ENCODE data around the gene STAM.

The STAM gene

DNA sequence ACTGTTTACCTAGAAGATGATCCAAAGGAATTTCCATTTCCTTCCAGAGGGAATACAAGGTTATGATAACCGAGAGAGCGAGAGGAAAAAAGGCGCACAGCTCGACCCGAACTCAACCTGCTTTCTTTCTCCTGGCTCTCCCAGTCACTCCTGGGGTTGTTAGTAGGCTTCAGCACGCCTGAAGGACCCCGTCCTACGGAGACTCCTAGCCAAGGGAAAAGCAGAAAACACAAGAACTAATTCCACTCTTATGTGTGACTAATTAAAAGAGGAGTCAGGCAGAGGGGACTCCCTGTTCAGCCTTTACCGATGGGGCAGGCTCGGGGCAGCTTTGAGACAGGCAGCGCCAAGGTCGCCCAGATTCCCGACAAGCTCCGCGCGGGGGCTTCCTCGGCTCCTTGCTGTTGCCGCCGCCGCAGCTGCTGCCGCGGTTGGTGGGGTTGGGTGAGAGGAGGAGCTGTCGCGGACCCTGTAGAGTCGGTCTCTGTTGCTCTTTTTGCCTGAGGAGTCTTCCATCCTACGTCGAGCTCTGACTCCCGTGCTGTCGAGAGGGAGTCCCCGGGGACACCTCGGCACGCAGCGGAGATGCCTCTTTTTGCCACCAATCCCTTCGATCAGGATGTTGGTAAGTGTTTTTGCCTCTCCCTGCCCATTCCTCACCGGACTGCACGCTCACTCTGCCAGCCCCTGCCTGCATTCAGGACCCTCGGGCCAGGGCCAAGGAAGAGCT, at the start of gene STAM:
Gene STAM (plus strand): TSS at position 397 of the 730 bp plus-strand sequence. CDS start 189 bp downstream, at position 586.
- in situ Hi-C loops (cut with HindIII; ENCODE audit: low pct_unique_long_range_greater_than_20kb, low sequenced_read_pairs), result no loop called here
- no peak for TF ChIP-seq JUND (IDR thresholded peaks at IDR 0.05; ENCODE audit: low read depth)
- DNase-seq (ENCODE audit: low read depth in 1 of 2, low spot score in 1 of 2), result peak; percentile 86 to 94

DNA sequence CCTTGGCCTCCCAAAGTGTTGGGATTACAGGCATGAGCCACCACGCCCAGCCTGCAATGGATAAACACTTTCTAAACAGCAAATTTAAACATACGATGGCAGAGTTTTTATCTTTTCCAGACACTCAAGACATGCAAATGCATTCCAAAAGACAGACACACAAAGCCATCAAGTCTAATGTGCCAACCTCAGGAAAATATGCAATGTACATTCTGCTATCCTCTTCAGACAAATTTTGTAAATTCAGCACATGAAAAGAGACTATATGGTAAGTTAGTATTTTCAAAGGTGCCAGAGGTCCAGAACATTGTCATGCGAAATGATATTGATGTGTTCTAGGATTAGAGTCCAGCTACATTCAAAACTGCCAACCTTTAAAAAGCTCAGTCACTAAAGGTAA, 46.6 kb upstream of the STAM start:
- no peak for TF ChIP-seq JUND (IDR thresholded peaks at IDR 0.05; ENCODE audit: low read depth)
- in situ Hi-C loops (cut with HindIII; ENCODE audit: low pct_unique_long_range_greater_than_20kb, low sequenced_read_pairs), result no loop called here

DNA sequence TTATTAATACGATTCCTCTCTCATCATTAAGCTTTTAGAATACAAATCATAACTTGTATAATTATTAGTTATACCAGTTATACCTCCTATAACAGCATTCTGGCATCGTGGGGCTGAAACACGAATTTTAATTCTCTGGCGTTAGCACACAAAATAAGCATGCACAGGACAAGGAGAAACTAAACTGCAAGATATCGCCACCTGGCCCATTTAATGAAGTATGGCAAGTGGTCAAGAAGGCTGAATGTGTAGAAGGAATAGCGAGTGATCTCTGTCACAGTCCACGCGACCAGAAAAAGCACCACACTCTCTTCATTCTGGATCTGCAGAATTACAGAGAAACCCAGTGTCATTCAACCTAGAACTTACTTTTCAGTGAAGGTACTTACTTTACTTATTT, 44.9 kb upstream of the STAM start:
- in situ Hi-C loops (cut with HindIII; ENCODE audit: low pct_unique_long_range_greater_than_20kb, low sequenced_read_pairs), result no loop called here
- TF ChIP-seq JUND (IDR thresholded peaks at IDR 0.05; ENCODE audit: low read depth), result no peak
- DNase-seq (ENCODE audit: low read depth in 1 of 2, low spot score in 1 of 2), result peak; percentile 44 to 81

More for the DNA sequence above, 46.6 kb upstream of the STAM start:
- no peak for DNase-seq (ENCODE audit: low read depth in 1 of 2, low spot score in 1 of 2)

DNA sequence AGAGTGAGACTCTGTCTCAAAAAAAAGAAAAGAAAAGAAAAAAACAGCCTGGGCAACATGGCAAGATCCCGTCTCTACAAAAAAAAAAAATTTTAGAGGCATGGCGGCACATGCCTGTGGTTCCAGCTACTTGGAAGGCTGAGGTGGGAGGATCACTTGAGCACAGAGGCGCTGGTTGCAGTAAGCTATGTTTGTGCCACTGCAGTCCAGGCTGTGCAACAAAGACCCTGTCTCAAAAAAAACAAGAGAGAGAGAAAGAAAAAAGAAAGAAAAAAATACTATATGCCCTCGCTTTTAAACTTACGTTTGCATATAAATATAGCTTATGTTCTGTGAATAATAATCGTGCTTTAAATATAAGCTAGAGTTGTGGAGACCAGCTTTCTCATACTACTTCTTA, 38.0 kb upstream of the STAM start:
- in situ Hi-C loops (cut with HindIII; ENCODE audit: low pct_unique_long_range_greater_than_20kb, low sequenced_read_pairs), result no loop called here
- TF ChIP-seq JUND (IDR thresholded peaks at IDR 0.05; ENCODE audit: low read depth), result no peak
- no peak for DNase-seq (ENCODE audit: low read depth in 1 of 2, low spot score in 1 of 2)

DNA sequence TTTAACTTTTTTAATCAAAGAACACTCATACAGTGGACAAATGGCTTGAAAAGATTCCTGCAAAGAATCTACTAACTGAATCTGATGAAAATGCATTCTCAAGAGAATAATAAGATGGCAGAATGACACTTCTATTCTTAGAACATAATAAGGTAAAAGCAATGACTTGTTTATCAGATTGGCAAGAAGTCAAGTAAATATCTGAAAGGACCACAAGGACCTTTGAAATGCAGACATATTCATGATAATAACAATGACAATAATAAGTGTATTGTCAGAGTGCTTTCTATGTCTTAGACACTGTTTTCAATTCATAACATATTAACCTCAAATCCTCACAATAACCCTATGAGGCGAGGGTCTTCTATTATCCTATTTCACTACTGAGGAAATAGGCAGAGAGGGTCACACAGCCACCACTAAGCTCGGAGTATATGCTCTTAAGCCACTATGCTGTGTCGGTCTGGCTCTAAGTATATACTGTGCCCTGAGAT, 37.4 kb upstream of the STAM start:
- in situ Hi-C loops (cut with HindIII; ENCODE audit: low pct_unique_long_range_greater_than_20kb, low sequenced_read_pairs), result no loop called here
- no peak for TF ChIP-seq JUND (IDR thresholded peaks at IDR 0.05; ENCODE audit: low read depth)
- DNase-seq (ENCODE audit: low read depth in 1 of 2, low spot score in 1 of 2), result no peak

DNA sequence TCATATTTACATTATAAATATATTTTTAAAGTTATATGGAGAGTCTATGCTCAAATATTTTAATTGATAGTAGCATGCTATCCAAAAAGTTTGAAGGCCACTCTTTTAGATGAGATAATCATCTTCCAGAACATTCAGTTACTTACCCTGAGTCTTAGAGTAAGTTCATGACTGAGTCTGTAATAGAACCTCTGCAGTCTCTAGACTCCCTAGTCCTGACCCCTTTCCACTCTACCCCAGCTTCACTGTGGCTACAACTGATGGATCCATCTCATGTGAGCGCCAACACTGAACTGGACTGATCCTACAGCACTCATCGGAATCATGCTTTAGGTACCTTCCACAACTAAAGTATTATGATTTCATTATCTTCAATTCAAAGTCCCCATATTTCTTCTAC, 36.9 kb upstream of the STAM start:
- no peak for DNase-seq (ENCODE audit: low read depth in 1 of 2, low spot score in 1 of 2)
- TF ChIP-seq JUND (IDR thresholded peaks at IDR 0.05; ENCODE audit: low read depth), result no peak
- in situ Hi-C loops (cut with HindIII; ENCODE audit: low pct_unique_long_range_greater_than_20kb, low sequenced_read_pairs), result no loop called here

DNA sequence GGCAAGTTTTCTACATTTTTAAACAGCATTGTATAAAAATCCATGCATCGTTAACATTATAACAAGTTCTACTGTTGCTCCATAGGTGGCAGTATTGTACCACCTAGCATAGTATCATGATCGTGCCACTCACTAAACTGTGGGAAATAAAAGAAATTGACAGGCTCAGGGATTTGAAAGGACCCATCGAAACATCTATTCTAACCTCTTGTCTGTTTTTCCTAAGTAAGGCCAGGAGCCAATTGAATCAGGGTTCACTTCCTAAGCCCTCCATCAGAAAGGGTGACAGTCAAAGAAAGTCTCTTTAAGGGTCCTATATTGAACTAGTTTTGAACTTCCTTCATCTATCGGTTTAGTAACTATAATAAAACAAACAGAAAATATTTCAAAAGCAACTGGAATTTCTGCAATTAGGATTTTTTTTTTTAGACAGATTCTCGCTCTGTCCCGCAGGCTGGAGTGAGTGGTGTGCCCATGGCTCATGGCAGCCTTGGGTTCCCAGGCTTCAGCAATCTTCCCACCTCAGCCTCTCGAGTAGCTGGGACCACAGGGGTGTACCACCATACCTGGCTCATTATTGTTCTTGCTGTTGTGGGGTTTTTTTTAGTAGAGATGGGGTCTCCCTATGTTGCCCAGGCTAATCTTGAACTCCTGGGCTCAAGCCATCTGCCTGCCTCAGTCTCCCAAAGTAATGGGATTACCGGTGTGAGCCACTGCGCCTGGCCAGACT, 36.2 kb upstream of the STAM start:
- in situ Hi-C loops (cut with HindIII; ENCODE audit: low pct_unique_long_range_greater_than_20kb, low sequenced_read_pairs), result no loop called here
- TF ChIP-seq JUND (IDR thresholded peaks at IDR 0.05; ENCODE audit: low read depth), result no peak
- peak; percentile 42 to 72 for DNase-seq (ENCODE audit: low read depth in 1 of 2, low spot score in 1 of 2)

DNA sequence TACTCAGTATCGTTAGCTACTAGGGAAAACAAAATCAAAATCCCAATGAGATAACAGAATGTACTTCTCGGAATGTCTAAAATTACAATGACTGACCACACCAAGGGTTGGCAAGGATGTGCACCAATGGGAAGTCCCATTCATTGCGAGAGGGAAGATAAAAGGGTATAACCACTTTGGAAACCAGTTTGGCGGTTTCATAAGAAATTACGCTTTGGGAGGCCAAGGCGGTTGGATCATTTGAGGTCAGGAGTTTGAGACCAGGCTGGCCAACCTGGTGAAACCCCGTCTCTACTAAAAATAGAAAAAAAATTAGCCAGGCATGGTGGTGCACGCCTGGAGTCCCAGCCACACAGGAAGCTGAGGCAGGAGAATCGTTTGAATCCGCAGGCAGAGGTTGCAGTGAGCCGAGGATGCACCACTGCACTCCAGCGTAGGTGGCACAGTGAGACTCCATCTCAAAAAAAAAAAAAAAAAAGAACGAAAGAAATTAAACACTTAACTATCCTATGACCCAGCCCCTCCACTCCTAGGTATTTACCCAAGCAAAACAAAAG, 34.4 kb upstream of the STAM start:
- in situ Hi-C loops (cut with HindIII; ENCODE audit: low pct_unique_long_range_greater_than_20kb, low sequenced_read_pairs), result no loop called here
- DNase-seq (ENCODE audit: low read depth in 1 of 2, low spot score in 1 of 2), result no peak
- no peak for TF ChIP-seq JUND (IDR thresholded peaks at IDR 0.05; ENCODE audit: low read depth)

DNA sequence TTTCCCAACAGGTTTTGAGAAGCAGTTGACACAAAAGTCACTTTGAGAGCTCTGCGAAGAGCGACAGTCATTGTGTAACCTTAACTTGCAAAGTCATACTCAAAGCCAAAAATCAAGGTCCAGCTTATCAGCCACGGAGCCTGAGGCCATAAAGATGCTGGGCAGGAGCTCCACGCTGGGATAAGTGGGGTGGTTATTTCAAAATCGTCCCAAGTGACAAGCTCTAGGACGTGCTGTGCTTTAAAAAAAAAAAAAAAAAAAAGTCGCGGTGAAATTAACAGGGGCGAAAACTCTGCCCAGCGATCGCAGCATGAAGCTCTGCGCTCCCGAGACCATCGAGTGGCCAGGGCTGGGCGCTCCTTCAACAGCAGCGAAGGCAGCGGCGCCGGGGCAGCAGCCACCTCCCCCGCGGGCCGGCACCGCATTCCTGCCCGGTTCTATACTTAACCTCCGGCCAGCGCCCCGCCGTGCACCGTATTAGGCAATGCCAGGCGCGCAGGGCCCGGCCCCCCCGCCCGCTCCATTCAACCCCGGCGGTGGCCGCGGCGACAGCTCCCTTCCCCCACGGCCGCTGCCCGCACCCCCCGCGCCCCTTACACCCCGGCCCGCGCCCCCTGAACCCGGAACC, 27.4 kb upstream of the STAM start:
- DNase-seq (ENCODE audit: low read depth in 1 of 2, low spot score in 1 of 2), result peak; percentile 73 to 85
- TF ChIP-seq JUND (IDR thresholded peaks at IDR 0.05; ENCODE audit: low read depth), result no peak
- in situ Hi-C loops (cut with HindIII; ENCODE audit: low pct_unique_long_range_greater_than_20kb, low sequenced_read_pairs), result no loop called here

DNA sequence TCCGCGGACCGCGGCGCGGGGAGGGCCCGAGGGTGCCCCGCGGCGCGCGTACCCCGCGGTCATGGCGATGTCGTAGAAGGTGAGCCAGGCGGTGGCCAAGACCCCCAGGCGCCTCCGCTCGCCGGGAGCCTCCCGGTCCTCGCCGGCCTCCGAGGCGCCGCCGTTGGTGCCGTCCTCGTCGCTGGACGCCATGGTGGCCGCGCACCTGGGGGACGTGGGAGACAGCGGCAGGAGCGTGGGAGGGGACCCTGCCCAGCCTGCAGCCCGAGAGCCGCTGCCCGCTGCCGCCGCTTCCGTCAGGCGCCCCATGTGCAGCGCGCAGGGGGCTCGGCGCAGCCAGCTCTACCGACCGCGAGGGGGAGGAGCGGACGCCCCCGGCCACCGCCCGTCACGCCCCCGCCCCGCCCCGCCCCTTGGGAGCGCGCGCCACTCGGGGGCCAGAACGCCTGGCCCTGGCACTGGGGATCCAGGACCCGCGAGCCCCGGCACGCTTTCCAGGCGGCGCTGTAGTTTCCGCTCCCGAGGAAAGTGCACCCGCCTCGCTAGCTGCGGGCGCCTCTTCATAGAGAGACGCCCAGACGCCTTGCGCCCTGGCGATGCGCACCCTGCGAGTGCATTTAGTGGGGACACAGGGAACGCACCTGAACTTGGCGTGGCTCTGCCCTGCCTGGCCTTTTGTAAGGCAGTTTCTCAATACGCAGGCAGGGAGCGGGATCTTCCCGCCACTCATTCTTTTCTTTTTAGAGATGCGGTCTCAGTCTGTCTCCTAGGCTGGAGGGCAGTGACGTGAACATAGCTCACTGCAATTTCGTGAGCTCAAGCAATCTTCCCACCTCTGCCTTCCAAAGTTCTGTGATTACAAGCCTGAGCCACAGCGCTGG, 26.7 kb upstream of the STAM start, which contains the start of gene HACD1:
Gene HACD1 (minus strand): TSS at position 344 of the 881 bp plus-strand sequence. CDS start 35 bp downstream, at position 309.
- peak; percentile 85 to 89 for DNase-seq (ENCODE audit: low read depth in 1 of 2, low spot score in 1 of 2)
- in situ Hi-C loops (cut with HindIII; ENCODE audit: low pct_unique_long_range_greater_than_20kb, low sequenced_read_pairs), result no loop called here
- TF ChIP-seq JUND (IDR thresholded peaks at IDR 0.05; ENCODE audit: low read depth), result no peak

DNA sequence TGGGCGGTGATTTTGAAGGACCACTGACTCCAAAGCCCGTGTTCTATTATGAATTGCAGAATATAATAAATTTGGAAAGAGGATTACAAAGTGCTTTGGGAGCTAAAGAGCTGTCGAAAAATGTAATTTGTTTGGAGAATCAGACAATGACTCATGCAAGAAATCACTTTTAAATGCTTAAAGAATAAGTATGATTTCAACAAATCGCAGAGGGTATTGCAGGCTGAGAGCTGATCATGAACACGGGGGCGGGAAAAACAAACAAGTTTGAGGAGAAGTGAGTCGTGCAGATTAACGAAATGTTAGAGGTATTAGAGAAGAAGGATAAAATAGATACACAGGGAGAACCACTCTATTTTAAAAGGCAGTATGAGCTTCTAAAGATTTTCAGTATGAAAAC, 21.9 kb upstream of the STAM start:
- in situ Hi-C loops (cut with HindIII; ENCODE audit: low pct_unique_long_range_greater_than_20kb, low sequenced_read_pairs), result no loop called here
- DNase-seq (ENCODE audit: low read depth in 1 of 2, low spot score in 1 of 2), result no peak
- no peak for TF ChIP-seq JUND (IDR thresholded peaks at IDR 0.05; ENCODE audit: low read depth)

DNA sequence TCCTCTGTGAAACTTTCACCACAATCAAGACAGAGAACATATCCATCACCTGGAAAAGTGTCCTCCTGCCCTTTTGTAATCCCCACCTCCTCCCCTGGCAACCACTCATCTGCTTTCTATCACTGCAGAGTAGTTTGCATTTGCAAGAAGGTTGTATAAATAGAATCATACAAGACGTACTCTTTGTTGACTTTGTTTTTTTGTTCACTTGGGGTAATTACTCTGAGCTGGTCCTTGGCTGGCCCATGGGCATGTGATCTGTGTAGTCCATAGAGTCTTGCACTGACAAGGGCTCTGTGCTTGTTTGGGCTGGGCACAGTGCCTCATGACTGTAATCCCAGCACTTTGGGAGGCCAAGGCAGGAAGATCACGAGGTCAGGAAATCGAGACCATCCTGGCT, 19.0 kb upstream of the STAM start:
- TF ChIP-seq JUND (IDR thresholded peaks at IDR 0.05; ENCODE audit: low read depth), result no peak
- in situ Hi-C loops (cut with HindIII; ENCODE audit: low pct_unique_long_range_greater_than_20kb, low sequenced_read_pairs), result no loop called here
- no peak for DNase-seq (ENCODE audit: low read depth in 1 of 2, low spot score in 1 of 2)

All from T47D (cell line).